ENCODE data around the gene TBX4.

TBX4 gene

GRCh38 chr17:61462719-61463315, 10.6 kb downstream of the TBX4 start:
- ATAC-seq (peak; percentile 20), DNase-seq (no peak)
- Mint-ChIP-seq H3K9me3 (no peaks in the 10 kb centered on the region), H3K27ac (peak overlapping the region in 1 of 2 donors; percentile 68), H3K27me3 (peaks cover 92% of the 10 kb centered on the region), H3K4me3 (peak overlapping the region; percentile 46 to 68), H3K4me1 (peaks cover 38% of the 10 kb centered on the region)

- no peak for DNase-seq
- H3K4me1 Mint-ChIP-seq: peaks cover 33% of the 10 kb centered on the region
- H3K27ac Mint-ChIP-seq: no peak overlapping the region
- no peaks in the 10 kb centered on the region for H3K9me3 Mint-ChIP-seq
- no peak overlapping the region for H3K4me3 Mint-ChIP-seq
- no peak for ATAC-seq
- peaks cover 86% of the 10 kb centered on the region for H3K27me3 Mint-ChIP-seq
Measured at GRCh38 chr17:61463316-61464129, 11.3 kb downstream of the TBX4 start.

- no peak for DNase-seq
- Mint-ChIP-seq H3K4me3 (no peak overlapping the region), H3K4me1 (peaks cover 33% of the 10 kb centered on the region), H3K27ac (no peak overlapping the region), H3K27me3 (peaks cover 80% of the 10 kb centered on the region), H3K9me3 (no peaks in the 10 kb centered on the region)
- no peak for ATAC-seq
Measured at GRCh38 chr17:61464130-61464842, 12.1 kb downstream of the TBX4 start.

GRCh38 chr17:61464843-61465180, 12.6 kb downstream of the TBX4 start:
- Mint-ChIP-seq H3K27ac (no peak overlapping the region), H3K9me3 (no peaks in the 10 kb centered on the region), H3K27me3 (peaks cover 80% of the 10 kb centered on the region), H3K4me3 (no peak overlapping the region), H3K4me1 (peaks cover 33% of the 10 kb centered on the region)
- ATAC-seq (no peak), DNase-seq (no peak)

- H3K27ac Mint-ChIP-seq: no peak overlapping the region
- DNase-seq (no peak), ATAC-seq (no peak)
- H3K9me3 Mint-ChIP-seq: no peaks in the 10 kb centered on the region
- peaks cover 31% of the 10 kb centered on the region for H3K4me1 Mint-ChIP-seq
- no peak overlapping the region for H3K4me3 Mint-ChIP-seq
- H3K27me3 Mint-ChIP-seq: peaks cover 79% of the 10 kb centered on the region
Measured at GRCh38 chr17:61465550-61466237, 13.5 kb downstream of the TBX4 start.

- H3K4me1 Mint-ChIP-seq: peaks cover 25% of the 10 kb centered on the region
- H3K27ac Mint-ChIP-seq: no peak overlapping the region
- H3K4me3 Mint-ChIP-seq: no peak overlapping the region
- DNase-seq (no peak), ATAC-seq (no peak)
- no peaks in the 10 kb centered on the region for H3K9me3 Mint-ChIP-seq
- peaks cover 73% of the 10 kb centered on the region for H3K27me3 Mint-ChIP-seq
Measured at GRCh38 chr17:61466246-61466645, 14.0 kb downstream of the TBX4 start.

- ATAC-seq (no peak), DNase-seq (no peak)
- Mint-ChIP-seq H3K4me1 (peaks cover 11% of the 10 kb centered on the region), H3K27ac (no peak overlapping the region), H3K27me3 (peaks cover 59% of the 10 kb centered on the region), H3K4me3 (no peak overlapping the region), H3K9me3 (no peaks in the 10 kb centered on the region)
Measured at GRCh38 chr17:61467416-61468262, 15.4 kb downstream of the TBX4 start.

GRCh38 chr17:61468263-61468907, 16.2 kb downstream of the TBX4 start:
- peaks cover 52% of the 10 kb centered on the region for H3K27me3 Mint-ChIP-seq
- H3K27ac Mint-ChIP-seq: no peak overlapping the region
- DNase-seq (no peak), ATAC-seq (no peak)
- H3K4me1 Mint-ChIP-seq: peaks cover 5% of the 10 kb centered on the region
- no peaks in the 10 kb centered on the region for H3K9me3 Mint-ChIP-seq
- H3K4me3 Mint-ChIP-seq: no peak overlapping the region

- ATAC-seq (no peak), DNase-seq (no peak)
- Mint-ChIP-seq H3K9me3 (no peaks in the 10 kb centered on the region), H3K4me3 (no peak overlapping the region), H3K27ac (no peak overlapping the region), H3K4me1 (peaks cover 5% of the 10 kb centered on the region), H3K27me3 (peaks cover 44% of the 10 kb centered on the region)
Measured at GRCh38 chr17:61469474-61469873, 17.3 kb downstream of the TBX4 start.

- ATAC-seq: no peak
- DNase-seq: no peak
- peaks cover 5% of the 10 kb centered on the region for H3K4me1 Mint-ChIP-seq
- H3K27ac Mint-ChIP-seq: no peak overlapping the region
- no peak overlapping the region for H3K4me3 Mint-ChIP-seq
- no peaks in the 10 kb centered on the region for H3K9me3 Mint-ChIP-seq
- H3K27me3 Mint-ChIP-seq: peaks cover 44% of the 10 kb centered on the region
Measured at GRCh38 chr17:61469949-61470348, 17.7 kb downstream of the TBX4 start.

- DNase-seq (no peak), ATAC-seq (no peak)
- no peak overlapping the region for H3K4me3 Mint-ChIP-seq
- no peaks in the 10 kb centered on the region for H3K9me3 Mint-ChIP-seq
- peaks cover 44% of the 10 kb centered on the region for H3K27me3 Mint-ChIP-seq
- H3K27ac Mint-ChIP-seq: no peak overlapping the region
- peaks cover 5% of the 10 kb centered on the region for H3K4me1 Mint-ChIP-seq
Measured at GRCh38 chr17:61470530-61471136, 18.4 kb downstream of the TBX4 start.

GRCh38 chr17:61474235-61474927, 22.2 kb downstream of the TBX4 start:
- no peaks in the 10 kb centered on the region for H3K4me1 Mint-ChIP-seq
- no peak overlapping the region for H3K4me3 Mint-ChIP-seq
- no peaks in the 10 kb centered on the region for H3K9me3 Mint-ChIP-seq
- H3K27ac Mint-ChIP-seq: no peak overlapping the region
- H3K27me3 Mint-ChIP-seq: peaks cover 38% of the 10 kb centered on the region
- ATAC-seq: no peak
- DNase-seq: no peak

GRCh38 chr17:61474934-61475333, 22.7 kb downstream of the TBX4 start:
- H3K27me3 Mint-ChIP-seq: peaks cover 32% of the 10 kb centered on the region
- ATAC-seq: no peak

GRCh38 chr17:61475726-61476125, 23.5 kb downstream of the TBX4 start:
- no peak for ATAC-seq
- H3K4me1 Mint-ChIP-seq: no peaks in the 10 kb centered on the region
- no peaks in the 10 kb centered on the region for H3K9me3 Mint-ChIP-seq
- no peak for DNase-seq
- peaks cover 26% of the 10 kb centered on the region for H3K27me3 Mint-ChIP-seq
- H3K4me3 Mint-ChIP-seq: no peak overlapping the region
- H3K27ac Mint-ChIP-seq: peak overlapping the region in 1 of 2 donors; percentile 58

More at GRCh38 chr17:61474934-61475333, 22.7 kb downstream of the TBX4 start:
- DNase-seq: no peak
- Mint-ChIP-seq H3K27ac (peak overlapping the region in 1 of 2 donors; percentile 70), H3K9me3 (no peaks in the 10 kb centered on the region), H3K4me3 (no peak overlapping the region), H3K4me1 (no peaks in the 10 kb centered on the region)

All from stimulated activated naive CD8-positive, alpha-beta T cell treated with anti-CD3 and anti-CD28 coated beads, Interleukin-15, amount 100 ng/mL, for 72 hours (primary cell).